Measurements from ENCODE around the gene PLXNA4.

PLXNA4 gene

GRCh38 chr7:132115758-132116157, 460.5 kb downstream of the PLXNA4 start:
- DNase-seq (ENCODE audit: low read depth): no peak
- no peak for TF ChIP-seq CTCF (IDR thresholded peaks at IDR 0.05; ENCODE audit: low read depth, low read length, missing control alignments)
- H3K4me3 ChIP-seq (ENCODE audit: low read depth, low read length): no peak overlapping the region

GRCh38 chr7:132115028-132115427, 461.2 kb downstream of the PLXNA4 start:
- TF ChIP-seq CTCF (IDR thresholded peaks at IDR 0.05; ENCODE audit: low read depth, low read length, missing control alignments): no peak
- DNase-seq (ENCODE audit: low read depth): no peak
- no peak overlapping the region for H3K4me3 ChIP-seq (ENCODE audit: low read depth, low read length)

- H3K4me3 ChIP-seq (ENCODE audit: low read depth, low read length): no peak overlapping the region
- no peak for TF ChIP-seq CTCF (IDR thresholded peaks at IDR 0.05; ENCODE audit: low read depth, low read length, missing control alignments)
- DNase-seq (ENCODE audit: low read depth): no peak
Measured at GRCh38 chr7:132114411-132114810, 461.9 kb downstream of the PLXNA4 start.

- DNase-seq (ENCODE audit: low read depth): no peak
- no peak for TF ChIP-seq CTCF (IDR thresholded peaks at IDR 0.05; ENCODE audit: low read depth, low read length, missing control alignments)
- no peak overlapping the region for H3K4me3 ChIP-seq (ENCODE audit: low read depth, low read length)
Measured at GRCh38 chr7:132113536-132114371, 462.5 kb downstream of the PLXNA4 start.

- no peak for DNase-seq (ENCODE audit: low read depth)
- no peak for TF ChIP-seq CTCF (IDR thresholded peaks at IDR 0.05; ENCODE audit: low read depth, low read length, missing control alignments)
- no peak overlapping the region for H3K4me3 ChIP-seq (ENCODE audit: low read depth, low read length)
Measured at GRCh38 chr7:132112657-132113056, 463.6 kb downstream of the PLXNA4 start.

GRCh38 chr7:132112106-132112505, 464.2 kb downstream of the PLXNA4 start:
- no peak overlapping the region for H3K4me3 ChIP-seq (ENCODE audit: low read depth, low read length)
- DNase-seq (ENCODE audit: low read depth): no peak
- TF ChIP-seq CTCF (IDR thresholded peaks at IDR 0.05; ENCODE audit: low read depth, low read length, missing control alignments): no peak

- no peak for DNase-seq (ENCODE audit: low read depth)
- TF ChIP-seq CTCF (IDR thresholded peaks at IDR 0.05; ENCODE audit: low read depth, low read length, missing control alignments): no peak
- no peak overlapping the region for H3K4me3 ChIP-seq (ENCODE audit: low read depth, low read length)
Measured at GRCh38 chr7:132110692-132111091, 465.6 kb downstream of the PLXNA4 start.
